GM21825 (cell line): ENCODE measurements around the gene MIER1.

Experiments used
- ATAC-seq: cut with Tn5 transposase; IDR thresholded peaks from one replicate; pipeline ENCODE4 v1.9.1; 2021; ENCODE audit warnings: mild to moderate bottlenecking, moderate library complexity; ENCODE audit not compliant: unreplicated experiment

The MIER1 gene

GRCh38 chr1:66996018-66996682 is 71.4 kb downstream of the MIER1 start:
- no peak for ATAC-seq

DNA sequence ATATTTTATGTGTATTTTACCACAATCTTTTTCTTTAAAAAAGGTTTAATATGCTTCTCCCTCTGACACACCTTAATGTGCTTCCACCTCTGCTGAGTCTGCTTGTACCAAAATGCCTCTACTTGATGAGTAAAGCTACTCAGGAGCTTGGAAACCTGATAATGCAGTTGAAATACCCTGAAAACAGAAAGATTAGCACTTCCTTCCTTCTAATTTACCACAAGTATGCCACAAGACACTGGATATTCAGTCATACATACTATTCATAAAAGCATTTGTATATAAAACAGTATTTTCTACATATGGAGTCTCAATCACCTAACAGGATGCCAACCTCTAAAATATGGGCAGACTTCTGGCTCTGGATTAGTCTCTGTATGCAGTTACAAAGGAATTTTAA is 74.2 kb downstream of the MIER1 start:
- ATAC-seq, result no peak

- ATAC-seq, result no peak
These were observed 75.0 kb downstream of the MIER1 start for GRCh38 chr1:66999640-67000400.

DNA sequence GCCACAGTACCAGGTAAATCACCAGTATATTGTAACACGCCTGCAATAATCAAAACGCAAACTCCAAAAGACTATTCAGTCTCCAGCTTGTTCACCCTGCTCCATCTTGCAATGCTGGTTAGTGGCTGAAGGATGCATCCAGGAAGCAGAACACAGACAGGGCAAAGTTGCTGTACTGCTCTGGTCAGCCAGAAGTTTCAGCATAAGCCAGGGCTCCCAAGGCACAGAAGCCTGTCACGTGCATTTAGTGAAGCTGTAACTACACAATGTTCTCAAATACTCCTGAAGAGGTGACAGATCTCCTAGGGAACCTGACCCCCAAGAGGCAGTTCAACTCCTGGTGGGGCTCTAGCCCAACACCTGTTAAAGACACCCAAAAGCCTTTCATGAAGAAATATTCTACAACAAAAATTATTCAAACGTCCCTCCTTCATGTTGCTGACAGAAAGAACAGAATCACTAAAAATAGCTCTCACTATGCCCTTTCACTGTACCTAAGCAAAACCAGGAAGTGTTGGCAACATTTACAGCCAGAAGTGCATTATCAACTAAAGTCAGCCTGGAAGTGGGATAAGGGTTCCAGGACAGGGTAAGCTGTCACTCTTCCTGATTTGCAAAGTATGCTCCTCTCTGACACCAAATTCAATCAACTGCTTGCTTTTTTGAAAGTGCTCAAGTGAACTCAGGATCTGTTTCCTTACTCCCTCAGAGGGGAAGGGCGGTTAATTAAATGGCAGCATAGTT is 77.1 kb downstream of the MIER1 start:
- no peak for ATAC-seq

GRCh38 chr1:67004176-67004575 is 79.4 kb downstream of the MIER1 start:
- ATAC-seq, result no peak

DNA sequence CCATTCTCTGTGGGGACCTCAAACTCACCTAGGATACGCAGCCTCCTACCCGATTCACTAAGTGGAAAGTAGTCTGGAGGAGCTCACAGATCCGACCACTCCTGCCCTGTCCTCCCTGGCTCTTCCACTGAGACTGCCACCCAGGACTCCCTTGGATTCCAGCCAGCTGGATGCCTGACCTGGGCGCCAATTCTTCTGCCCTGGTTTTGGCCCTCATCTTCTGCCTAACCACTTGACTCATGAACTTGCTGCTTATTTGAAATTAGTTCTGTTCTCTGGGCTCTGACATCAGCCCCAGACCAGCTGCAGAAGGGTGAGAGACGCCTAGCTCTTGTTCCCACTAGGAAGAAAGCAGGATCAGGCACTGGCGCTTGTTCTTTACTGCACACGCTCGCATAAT is 80.3 kb downstream of the MIER1 start:
- ATAC-seq, result no peak

DNA sequence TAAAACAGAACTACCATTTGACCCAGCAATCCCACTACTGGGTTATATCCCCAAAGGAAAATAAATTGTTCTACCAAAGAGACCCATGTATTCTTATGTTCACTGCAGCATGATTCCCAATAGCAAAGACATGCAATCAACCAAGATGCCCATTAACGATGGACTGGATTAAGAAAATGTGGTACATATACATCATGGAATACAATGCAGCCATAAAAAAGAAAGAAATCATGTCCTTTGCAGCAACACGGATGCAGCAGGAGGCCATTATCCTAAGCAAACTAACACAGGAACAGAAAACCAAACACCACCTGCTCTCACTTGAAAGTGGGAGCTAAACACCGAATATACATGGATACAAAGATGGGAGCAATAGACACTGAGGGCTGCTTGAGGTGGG is 85.0 kb downstream of the MIER1 start:
- no peak for ATAC-seq

DNA sequence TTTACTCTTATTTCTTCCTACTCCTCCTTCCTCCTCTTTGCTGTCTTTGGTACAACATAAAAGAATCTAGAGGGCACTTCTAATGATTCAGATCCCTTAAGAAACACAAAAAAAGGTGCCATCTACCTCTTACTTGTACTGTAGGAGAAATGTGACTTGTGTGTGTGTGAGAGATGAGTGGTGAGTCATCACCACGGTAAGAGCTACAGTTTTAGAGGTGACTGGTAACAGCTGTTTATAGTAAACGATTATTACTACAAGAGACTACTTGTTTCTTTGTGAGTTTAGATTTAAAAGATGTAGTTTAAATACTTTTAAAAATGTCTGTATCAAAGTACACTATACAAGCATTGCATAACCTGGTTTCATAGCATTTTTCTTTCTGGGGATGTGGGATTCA is 88.8 kb downstream of the MIER1 start:
- ATAC-seq, result no peak

DNA sequence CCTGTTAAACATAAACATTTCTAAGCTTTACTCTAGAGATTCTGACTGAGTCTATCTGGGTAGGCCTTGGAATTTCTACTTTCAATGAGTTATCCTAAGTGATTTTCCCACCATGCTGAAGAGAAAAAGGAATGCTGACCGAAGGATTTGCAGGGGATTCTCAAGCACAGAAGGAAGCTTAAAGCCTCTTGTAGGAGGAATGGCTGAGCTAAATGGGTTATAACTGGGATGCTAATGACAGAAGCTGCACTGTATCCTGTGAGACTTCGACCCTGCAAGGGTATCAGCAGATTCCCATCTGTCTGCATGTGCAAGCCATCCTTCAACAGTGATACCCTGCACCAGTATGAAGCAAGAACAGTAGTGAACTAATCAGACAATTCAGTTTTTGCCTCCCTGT is 93.8 kb downstream of the MIER1 start:
- no peak for ATAC-seq

DNA sequence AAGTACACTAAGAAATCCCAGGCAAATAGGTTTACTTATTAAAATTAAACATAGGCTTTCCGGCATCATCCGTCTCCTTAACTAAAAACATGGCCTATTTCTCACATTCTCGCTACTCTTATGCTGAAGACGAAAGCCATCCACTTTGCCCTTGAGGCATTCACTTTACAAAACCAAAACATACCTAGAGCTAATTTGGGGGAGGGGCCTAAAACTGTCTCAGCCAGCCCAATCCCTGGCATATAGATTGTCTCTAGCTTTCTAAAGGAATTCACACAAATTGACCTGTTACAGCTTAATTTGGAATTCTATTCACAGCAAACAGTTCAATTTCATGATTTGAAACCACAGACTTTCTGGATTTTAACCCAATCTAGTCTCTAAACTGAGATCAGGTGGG is 94.3 kb downstream of the MIER1 start:
- ATAC-seq, result no peak

- no peak for ATAC-seq
These were observed 94.9 kb downstream of the MIER1 start for GRCh38 chr1:67019600-67020136.

DNA sequence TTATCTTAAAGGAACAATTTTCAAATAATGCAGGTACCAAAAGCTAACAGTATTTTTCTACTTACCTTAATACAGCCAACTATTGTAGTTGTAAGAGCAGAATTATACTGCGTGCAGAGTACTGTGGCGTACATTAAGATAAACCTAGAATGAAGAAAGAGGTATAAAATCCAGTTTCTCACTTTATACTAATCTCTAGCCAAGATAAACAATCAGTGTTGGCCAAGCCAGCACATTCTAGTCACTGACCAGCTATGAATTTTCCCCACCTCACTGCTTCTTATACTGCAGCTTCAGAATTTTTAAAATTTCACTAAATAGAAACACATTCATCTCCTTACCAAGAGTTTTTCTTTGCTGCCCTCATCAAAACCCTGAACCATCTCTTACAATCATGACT is 95.5 kb downstream of the MIER1 start:
- ATAC-seq, result no peak

DNA sequence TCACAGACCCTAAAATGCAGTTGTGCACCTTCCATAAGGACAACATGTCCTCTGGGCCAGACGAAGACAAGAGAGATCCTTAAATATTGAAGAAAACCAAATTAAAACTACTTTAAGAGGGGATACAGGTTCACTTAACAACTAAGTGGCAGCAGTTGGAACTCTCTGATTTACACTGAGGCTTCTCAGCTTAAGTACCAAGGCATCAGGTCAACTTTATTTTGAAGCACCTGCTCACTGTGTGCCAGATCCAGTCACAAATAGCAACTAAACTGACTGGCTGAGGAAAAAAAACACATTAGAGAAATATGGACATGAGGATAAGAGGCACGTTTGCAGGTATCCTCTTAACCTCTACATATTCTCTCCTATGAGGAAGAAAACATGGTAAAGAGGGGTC is 96.0 kb downstream of the MIER1 start:
- ATAC-seq, result no peak

GRCh38 chr1:67029472-67029871 is 104.7 kb downstream of the MIER1 start:
- no peak for ATAC-seq

- no peak for ATAC-seq
These were observed 106.5 kb downstream of the MIER1 start for GRCh38 chr1:67031121-67031858.

GRCh38 chr1:67031859-67032247 is 107.1 kb downstream of the MIER1 start:
- ATAC-seq, result no peak
